ENCODE results near the gene PAPPA.

PAPPA gene

DNA sequence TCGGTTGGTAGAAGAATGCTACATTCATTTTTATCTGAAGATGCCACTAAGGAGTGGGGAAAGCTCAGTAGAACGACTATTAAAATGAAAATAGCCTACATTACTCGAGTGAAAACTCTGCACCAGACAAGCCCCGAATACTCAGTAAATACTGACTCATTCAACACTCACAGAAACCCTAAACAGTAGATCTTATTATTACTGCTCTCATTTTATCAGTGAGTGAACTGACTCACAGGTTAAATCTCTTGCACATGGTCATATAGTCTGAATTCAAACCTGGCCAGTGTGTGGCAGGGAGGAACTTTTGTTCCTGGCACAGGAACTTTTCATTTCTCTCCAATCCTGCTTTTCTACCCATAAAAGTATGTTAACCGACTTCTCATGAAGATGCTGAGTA lies 9.6 kb upstream of the PAPPA start (continued):
- TF ChIP-seq, protein P1, sequence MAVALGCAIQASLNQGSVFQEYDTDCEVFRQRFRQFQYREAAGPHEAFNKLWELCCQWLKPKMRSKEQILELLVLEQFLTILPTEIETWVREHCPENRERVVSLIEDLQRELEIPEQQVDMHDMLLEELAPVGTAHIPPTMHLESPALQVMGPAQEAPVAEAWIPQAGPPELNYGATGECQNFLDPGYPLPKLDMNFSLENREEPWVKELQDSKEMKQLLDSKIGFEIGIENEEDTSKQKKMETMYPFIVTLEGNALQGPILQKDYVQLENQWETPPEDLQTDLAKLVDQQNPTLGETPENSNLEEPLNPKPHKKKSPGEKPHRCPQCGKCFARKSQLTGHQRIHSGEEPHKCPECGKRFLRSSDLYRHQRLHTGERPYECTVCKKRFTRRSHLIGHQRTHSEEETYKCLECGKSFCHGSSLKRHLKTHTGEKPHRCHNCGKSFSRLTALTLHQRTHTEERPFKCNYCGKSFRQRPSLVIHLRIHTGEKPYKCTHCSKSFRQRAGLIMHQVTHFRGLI (tag by site-specific recombination; IDR thresholded peaks at IDR 0.05), result no peak

DNA sequence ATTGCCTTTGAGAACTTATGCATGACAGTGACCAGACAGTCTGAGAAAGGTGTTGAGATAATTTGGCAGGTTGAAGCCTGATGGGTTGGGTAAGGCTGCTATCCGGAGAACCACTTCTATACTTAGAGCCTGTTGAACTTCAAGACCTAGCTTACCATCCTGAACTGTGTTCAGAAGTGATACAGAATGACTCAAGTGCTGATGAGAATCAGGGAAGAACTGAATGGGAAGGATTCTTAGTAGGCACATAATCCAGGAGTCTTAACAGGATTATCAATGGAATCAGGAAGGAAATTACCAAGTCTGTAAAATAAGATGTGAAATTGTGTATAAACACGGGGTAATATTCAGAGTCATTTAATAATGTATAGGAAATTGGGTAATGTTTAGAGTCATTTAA lies 9.0 kb upstream of the PAPPA start:
- no peaks in the 10 kb centered on the region for H3K36me3 ChIP-seq (ENCODE audit: control insufficient read depth in 2 of 2, insufficient read depth in 1 of 2, low read length in 2 of 2)

DNA sequence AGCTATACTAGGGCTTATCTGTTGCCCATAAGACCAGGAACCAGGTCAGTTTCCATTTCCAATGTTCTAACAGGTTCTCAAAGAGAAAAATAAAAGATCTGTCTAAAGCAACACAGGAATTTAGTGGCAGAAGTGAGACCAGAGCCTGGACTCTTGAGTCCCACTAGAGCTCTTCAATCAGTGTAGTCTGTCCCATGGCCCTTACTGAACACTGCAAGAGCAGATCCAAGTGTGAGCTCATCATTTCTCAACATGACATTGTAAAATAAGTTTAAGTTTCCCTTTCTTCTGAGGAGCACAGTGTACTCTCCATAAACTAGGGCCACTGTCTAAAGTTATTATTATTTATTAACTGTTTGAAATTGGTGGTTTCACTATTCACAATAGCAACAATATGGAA lies 8.6 kb upstream of the PAPPA start:
- Histone ChIP-seq H3K27ac (ENCODE audit: extremely low read depth, low read depth, low read length) (no peak overlapping the region), H3K9me3 (ENCODE audit: control insufficient read depth, insufficient read depth, low read depth, low read length) (no peaks in the 10 kb centered on the region), H3K4me1 (ENCODE audit: control insufficient read depth, insufficient read depth, low read length) (no peaks in the 10 kb centered on the region), H3K4me3 (ENCODE audit: low read depth, low read length) (no peak overlapping the region), H3K36me3 (ENCODE audit: control insufficient read depth in 2 of 2, insufficient read depth in 1 of 2, low read length in 2 of 2) (no peaks in the 10 kb centered on the region)
- POLR2A ChIA-PET, result no interaction called here
- CTCF ChIA-PET, result interaction anchor here (0.6 to 1.3 kb wide), 4 partner anchors 33 to 502 kb away, joined by 3 read pairs; no protein-coding TSS in a partner anchor
- TF ChIP-seq KLF8 (tag by site-specific recombination; IDR thresholded peaks at IDR 0.05) (no peak), YY1 (tag by site-specific recombination; IDR thresholded peaks at IDR 0.05) (no peak), ZNF596 (tag by site-specific recombination; IDR thresholded peaks at IDR 0.05) (no peak), ZNF341 (tag by site-specific recombination; IDR thresholded peaks at IDR 0.05; ENCODE audit: low read depth) (no peak), ZNF169 (tag by site-specific recombination; IDR thresholded peaks at IDR 0.05) (no peak), ZNF792 (tag by site-specific recombination; IDR thresholded peaks at IDR 0.05) (no peak), ZNF624 (tag by site-specific recombination; IDR thresholded peaks at IDR 0.05) (no peak), ZNF571 (tag by site-specific recombination; IDR thresholded peaks at IDR 0.05) (no peak), ZNF701 (tag by site-specific recombination; IDR thresholded peaks at IDR 0.05) (no peak), RBAK (tag by site-specific recombination; IDR thresholded peaks at IDR 0.05) (no peak), GLI2 (tag by site-specific recombination; IDR thresholded peaks at IDR 0.05; ENCODE audit: borderline replicate concordance, low read depth) (no peak), ZNF266 (tag by site-specific recombination; IDR thresholded peaks at IDR 0.05; ENCODE audit: low read depth) (no peak), ZNF354C (tag by site-specific recombination; IDR thresholded peaks at IDR 0.05; ENCODE audit: borderline replicate concordance, low read depth) (no peak)
- TF ChIP-seq, protein P2, sequence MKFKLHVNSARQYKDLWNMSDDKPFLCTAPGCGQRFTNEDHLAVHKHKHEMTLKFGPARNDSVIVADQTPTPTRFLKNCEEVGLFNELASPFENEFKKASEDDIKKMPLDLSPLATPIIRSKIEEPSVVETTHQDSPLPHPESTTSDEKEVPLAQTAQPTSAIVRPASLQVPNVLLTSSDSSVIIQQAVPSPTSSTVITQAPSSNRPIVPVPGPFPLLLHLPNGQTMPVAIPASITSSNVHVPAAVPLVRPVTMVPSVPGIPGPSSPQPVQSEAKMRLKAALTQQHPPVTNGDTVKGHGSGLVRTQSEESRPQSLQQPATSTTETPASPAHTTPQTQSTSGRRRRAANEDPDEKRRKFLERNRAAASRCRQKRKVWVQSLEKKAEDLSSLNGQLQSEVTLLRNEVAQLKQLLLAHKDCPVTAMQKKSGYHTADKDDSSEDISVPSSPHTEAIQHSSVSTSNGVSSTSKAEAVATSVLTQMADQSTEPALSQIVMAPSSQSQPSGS (tag by site-specific recombination; IDR thresholded peaks at IDR 0.05; ENCODE audit: low read depth), result no peak
- TF ChIP-seq, protein P3, sequence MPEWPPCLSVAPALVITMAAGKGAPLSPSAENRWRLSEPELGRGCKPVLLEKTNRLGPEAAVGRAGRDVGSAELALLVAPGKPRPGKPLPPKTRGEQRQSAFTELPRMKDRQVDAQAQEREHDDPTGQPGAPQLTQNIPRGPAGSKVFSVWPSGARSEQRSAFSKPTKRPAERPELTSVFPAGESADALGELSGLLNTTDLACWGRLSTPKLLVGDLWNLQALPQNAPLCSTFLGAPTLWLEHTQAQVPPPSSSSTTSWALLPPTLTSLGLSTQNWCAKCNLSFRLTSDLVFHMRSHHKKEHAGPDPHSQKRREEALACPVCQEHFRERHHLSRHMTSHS (tag by site-specific recombination; IDR thresholded peaks at IDR 0.05), result no peak
- TF ChIP-seq, protein P4, sequence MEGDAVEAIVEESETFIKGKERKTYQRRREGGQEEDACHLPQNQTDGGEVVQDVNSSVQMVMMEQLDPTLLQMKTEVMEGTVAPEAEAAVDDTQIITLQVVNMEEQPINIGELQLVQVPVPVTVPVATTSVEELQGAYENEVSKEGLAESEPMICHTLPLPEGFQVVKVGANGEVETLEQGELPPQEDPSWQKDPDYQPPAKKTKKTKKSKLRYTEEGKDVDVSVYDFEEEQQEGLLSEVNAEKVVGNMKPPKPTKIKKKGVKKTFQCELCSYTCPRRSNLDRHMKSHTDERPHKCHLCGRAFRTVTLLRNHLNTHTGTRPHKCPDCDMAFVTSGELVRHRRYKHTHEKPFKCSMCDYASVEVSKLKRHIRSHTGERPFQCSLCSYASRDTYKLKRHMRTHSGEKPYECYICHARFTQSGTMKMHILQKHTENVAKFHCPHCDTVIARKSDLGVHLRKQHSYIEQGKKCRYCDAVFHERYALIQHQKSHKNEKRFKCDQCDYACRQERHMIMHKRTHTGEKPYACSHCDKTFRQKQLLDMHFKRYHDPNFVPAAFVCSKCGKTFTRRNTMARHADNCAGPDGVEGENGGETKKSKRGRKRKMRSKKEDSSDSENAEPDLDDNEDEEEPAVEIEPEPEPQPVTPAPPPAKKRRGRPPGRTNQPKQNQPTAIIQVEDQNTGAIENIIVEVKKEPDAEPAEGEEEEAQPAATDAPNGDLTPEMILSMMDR (tag by site-specific recombination; IDR thresholded peaks at IDR 0.05), result no peak

More for the DNA sequence above, 9.0 kb upstream of the PAPPA start:
- ChIA-PET POLR2A (no interaction called here), CTCF (interaction anchor here (0.6 to 1.3 kb wide), 4 partner anchors 33 to 502 kb away, joined by 3 read pairs; no protein-coding TSS in a partner anchor)
- no peak for TF ChIP-seq OVOL3 (tag by site-specific recombination; IDR thresholded peaks at IDR 0.05)
- TF ChIP-seq, protein P5, sequence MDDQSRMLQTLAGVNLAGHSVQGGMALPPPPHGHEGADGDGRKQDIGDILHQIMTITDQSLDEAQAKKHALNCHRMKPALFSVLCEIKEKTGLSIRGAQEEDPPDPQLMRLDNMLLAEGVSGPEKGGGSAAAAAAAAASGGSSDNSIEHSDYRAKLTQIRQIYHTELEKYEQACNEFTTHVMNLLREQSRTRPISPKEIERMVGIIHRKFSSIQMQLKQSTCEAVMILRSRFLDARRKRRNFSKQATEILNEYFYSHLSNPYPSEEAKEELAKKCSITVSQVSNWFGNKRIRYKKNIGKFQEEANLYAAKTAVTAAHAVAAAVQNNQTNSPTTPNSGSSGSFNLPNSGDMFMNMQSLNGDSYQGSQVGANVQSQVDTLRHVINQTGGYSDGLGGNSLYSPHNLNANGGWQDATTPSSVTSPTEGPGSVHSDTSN (CRISPR knock-in tag; IDR thresholded peaks at IDR 0.05), result no peak
- no peak for TF ChIP-seq ZNF24 (tag by site-specific recombination; IDR thresholded peaks at IDR 0.05)
- no peak for TF ChIP-seq ZNF610 (tag by site-specific recombination; IDR thresholded peaks at IDR 0.05; ENCODE audit: borderline replicate concordance)
- TF ChIP-seq, protein P6, sequence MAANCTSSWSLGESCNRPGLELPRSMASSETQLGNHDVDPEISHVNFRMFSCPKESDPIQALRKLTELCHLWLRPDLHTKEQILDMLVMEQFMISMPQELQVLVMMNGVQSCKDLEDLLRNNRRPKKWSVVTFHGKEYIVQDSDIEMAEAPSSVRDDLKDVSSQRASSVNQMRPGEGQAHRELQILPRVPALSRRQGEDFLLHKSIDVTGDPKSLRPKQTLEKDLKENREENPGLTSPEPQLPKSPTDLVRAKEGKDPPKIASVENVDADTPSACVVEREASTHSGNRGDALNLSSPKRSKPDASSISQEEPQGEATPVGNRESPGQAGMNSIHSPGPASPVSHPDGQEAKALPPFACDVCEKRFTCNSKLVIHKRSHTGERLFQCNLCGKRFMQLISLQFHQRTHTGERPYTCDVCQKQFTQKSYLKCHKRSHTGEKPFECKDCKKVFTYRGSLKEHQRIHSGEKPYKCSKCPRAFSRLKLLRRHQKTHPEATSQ (tag by site-specific recombination; IDR thresholded peaks at IDR 0.05), result no peak
- TF ChIP-seq ZNF544 (tag by site-specific recombination; IDR thresholded peaks at IDR 0.05), result no peak
- TF ChIP-seq, protein P7, sequence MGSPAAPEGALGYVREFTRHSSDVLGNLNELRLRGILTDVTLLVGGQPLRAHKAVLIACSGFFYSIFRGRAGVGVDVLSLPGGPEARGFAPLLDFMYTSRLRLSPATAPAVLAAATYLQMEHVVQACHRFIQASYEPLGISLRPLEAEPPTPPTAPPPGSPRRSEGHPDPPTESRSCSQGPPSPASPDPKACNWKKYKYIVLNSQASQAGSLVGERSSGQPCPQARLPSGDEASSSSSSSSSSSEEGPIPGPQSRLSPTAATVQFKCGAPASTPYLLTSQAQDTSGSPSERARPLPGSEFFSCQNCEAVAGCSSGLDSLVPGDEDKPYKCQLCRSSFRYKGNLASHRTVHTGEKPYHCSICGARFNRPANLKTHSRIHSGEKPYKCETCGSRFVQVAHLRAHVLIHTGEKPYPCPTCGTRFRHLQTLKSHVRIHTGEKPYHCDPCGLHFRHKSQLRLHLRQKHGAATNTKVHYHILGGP (tag by site-specific recombination; IDR thresholded peaks at IDR 0.05), result no peak
- TF ChIP-seq ZNF292 (tag by site-specific recombination; IDR thresholded peaks at IDR 0.05; ENCODE audit: borderline replicate concordance, low read depth), result no peak
- no peak for TF ChIP-seq ZNF561 (tag by site-specific recombination; IDR thresholded peaks at IDR 0.05; ENCODE audit: borderline replicate concordance)
- TF ChIP-seq YY1 (tag by site-specific recombination; IDR thresholded peaks at IDR 0.05), result no peak
- no peaks in the 10 kb centered on the region for H3K9me3 ChIP-seq (ENCODE audit: control insufficient read depth, insufficient read depth, low read depth, low read length)
- H3K4me3 ChIP-seq (ENCODE audit: low read depth, low read length), result no peak overlapping the region
- H3K4me1 ChIP-seq (ENCODE audit: control insufficient read depth, insufficient read depth, low read length), result no peaks in the 10 kb centered on the region
- no peak overlapping the region for H3K27ac ChIP-seq (ENCODE audit: extremely low read depth, low read depth, low read length)

Measured in HEK293 (cell line).